Spleen (tissue), 13 donors: ENCODE data around the gene FAM72B. TPM values are rescaled to one million over a fixed set of nuclear protein-coding genes. Genes with fewer than 3 reads are reported as not detected.
"Not testable (repeated sequence)": the region's sequence is repeated elsewhere in the genome, so short reads cannot be mapped to it uniquely, and the experiment has no call there.

Source experiments
- DNase-seq: peaks from one replicate; pipeline ENCODE4 v3.0.0-alpha.2; 2020
- H3K27ac ChIP-seq, 8 donors: fragments of 200-600 bp; sonication (generic) in 7 of 8; 1 replicate in 4 of 8; 2 replicates in 4 of 8; pipeline versions ENCODE4 v1.5.0 to v1.8.0; 2016 to 2021; ENCODE audit warnings: inconsistent platforms in 4 of 8, mild to moderate bottlenecking in 4 of 8, moderate library complexity in 1 of 8
- H3K27me3 ChIP-seq, 7 donors: fragments of 200-600 bp; sonication (generic) in 6 of 7; replicated peaks in 1 of 7; 1 replicate in 4 of 7; 2 replicates in 3 of 7; pipeline versions ENCODE4 v1.5.0 to v1.8.0; 2016 to 2021; ENCODE audit warnings: inconsistent platforms in 3 of 7, mild to moderate bottlenecking in 1 of 7
- H3K36me3 ChIP-seq, 6 donors: fragments of 200-600 bp; sonication (generic) in 5 of 6; 1 replicate in 4 of 6; 2 replicates in 2 of 6; pipeline versions ENCODE4 v1.5.0 to v1.8.0; 2016 to 2021; ENCODE audit warnings: inconsistent platforms in 2 of 6
- H3K4me1 ChIP-seq, 6 donors: fragments of 200-600 bp; sonication (generic) in 5 of 6; 1 replicate in 3 of 6; 2 replicates in 3 of 6; pipeline versions ENCODE4 v1.5.0 to v1.8.0; 2016 to 2021; ENCODE audit warnings: inconsistent platforms in 3 of 6
- H3K4me3 ChIP-seq, 8 donors: fragments of 200-600 bp; sonication (generic) in 7 of 8; 1 replicate in 4 of 8; 2 replicates in 4 of 8; pipeline versions ENCODE4 v1.5.0 to v1.8.0; 2016 to 2021; ENCODE audit warnings: inconsistent platforms in 4 of 8, mild to moderate bottlenecking in 4 of 8, moderate library complexity in 2 of 8
- H3K9me3 ChIP-seq, 8 donors: fragments of 200-600 bp; sonication (generic) in 7 of 8; 1 replicate in 4 of 8; 2 replicates in 4 of 8; pipeline versions ENCODE4 v1.5.0 to v1.8.0; 2016 to 2021; ENCODE audit warnings: inconsistent platforms in 4 of 8
- POLR2A ChIP-seq, 3 donors: fragments of 450-650 bp; IDR thresholded peaks; one replicate each; pipeline ENCODE4 v1.5.1; 2017; ENCODE audit warnings: antibody characterized with exemption in 3 of 3, mild to moderate bottlenecking in 1 of 3
- POLR2AphosphoS5 ChIP-seq, 3 donors: sonication (generic); formaldehyde crosslinking; IDR thresholded peaks; one replicate each; pipeline ENCODE4 v1.5.1; 2017; ENCODE audit warnings: antibody characterized with exemption in 3 of 3
- WGBS, 5 donors: extraction: QIAGEN DNeasy Blood & Tissue Kit in 3 of 5; methylation state at CpG; one replicate each; pipeline versions ENCODE4 v1.1.5 to v1.1.7; 2013 to 2018; 5-methylcytosine and 5-hydroxymethylcytosine counted together
- intact Hi-C: fragments of 100-400 bp; cut with DNase I; formaldehyde crosslinking; loops from one replicate; pipeline ENCODE4 v1.15.0; 2023; ENCODE audit warnings: low total_unique reads
- long read RNA-seq, 2 donors: transcript quantifications; one replicate each; lab custom pipeline, GENCODE V29; 2026
- polyA plus RNA-seq, 3 donors: library from polyadenylated mRNA; stranded (reverse); fragments of 200-250 nt; gene quantifications; one replicate each; pipeline ENCODE4 v1.2.1, GENCODE V29; 2013
- total RNA-seq, 7 donors: library from RNA; depleted of rRNA in 3 of 7; stranded (reverse); fragments of >200 nt in 3 of 7; fragmentation: NEBNext Ultra II Directional in 4 of 7; extraction: Animal tissue kit (Norgen Biotek cat#: 25700) in 4 of 7; gene quantifications; one replicate each; pipeline versions ENCODE4 v1.1.0 to v1.2.1, GENCODE V29; 2016 to 2021
- donor health status: healthy with polysubstance abuse.
- donor health status: DM: no; HTN: no; CAD: no; lungs with moderate emphysema.
- donor health status: DM: no; HTN: no; CAD: no.
- donor health status: Bipolar disorder and iron deficiency.
- donor health status: healthy.
- donor health status: DM: no; HTN: no; CAD: no.
- donor health status: DM: yes; HTN: yes; CAD: no.

The FAM72B gene
- total RNA-seq (1 to 10 TPM; 1.4 to 6.2 (median 2.5) TPM), polyA plus RNA-seq (1 to 10 TPM; 1.5 to 3.8 (median 2.6) TPM)
- long read RNA-seq, donor 1, partial matches to known transcripts: 0 of 2 reads
- long read RNA-seq, donor 1, other reads (novel, unspliced or antisense): 0 of 2 reads
- long read RNA-seq, donor 2, partial matches to known transcripts: 0 of 4 reads
- long read RNA-seq, donor 2, other reads (novel, unspliced or antisense): 0 of 4 reads

DNA sequence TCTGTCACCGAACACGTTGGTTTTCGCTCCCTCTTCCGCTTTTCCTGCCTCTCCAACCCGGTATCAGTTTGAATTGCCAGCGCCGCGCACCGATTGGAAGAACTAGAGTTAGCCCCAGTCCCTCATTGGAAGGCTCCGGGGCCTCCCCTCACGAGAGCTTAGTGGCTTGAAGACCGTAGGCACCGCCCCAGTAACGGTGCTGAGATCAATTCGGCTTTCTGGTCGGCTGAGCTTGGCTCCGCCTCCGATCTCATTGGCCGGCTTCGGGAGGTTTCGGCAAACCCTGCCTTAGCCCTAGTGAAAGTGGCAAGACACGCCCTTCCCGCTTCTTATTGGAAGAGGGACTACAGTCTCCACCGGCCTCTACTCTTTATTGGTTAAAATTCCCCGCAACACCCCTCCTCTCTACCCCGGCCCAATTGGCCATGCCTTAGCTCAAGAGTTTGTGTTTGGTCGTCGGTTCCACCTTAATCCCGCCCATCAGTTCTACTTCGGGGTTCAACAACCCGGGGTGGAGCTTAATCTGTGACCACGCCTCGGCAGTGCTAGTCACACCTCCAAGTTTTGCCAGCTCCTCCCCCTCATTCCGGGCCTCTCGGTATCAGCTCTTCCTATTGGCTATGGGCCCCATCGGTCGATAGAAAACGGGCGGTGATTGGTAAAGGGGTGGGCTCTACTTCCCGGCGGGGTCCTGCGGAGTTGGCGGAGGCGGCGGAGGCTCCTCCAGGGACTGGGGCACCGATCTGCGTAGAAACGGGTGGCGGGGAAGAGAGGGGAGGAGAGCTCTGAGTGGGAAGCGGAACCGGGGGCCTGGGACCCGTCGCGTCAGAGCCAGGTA is at the start of gene FAM72B, which contains the start of gene SRGAP2C:
Gene FAM72B (minus strand): TSS at position 51 of the 838 bp plus-strand sequence. CDS start 851 bp downstream, outside the sequence.
Gene SRGAP2C (plus strand): TSS at position 686 of the 838 bp plus-strand sequence. CDS start 2,472 bp downstream, outside the sequence.
- WGBS, 5 donors: 0 to 2% (median 1%) methylated on average over 21 to 37 of the region's 54 CpGs

DNA sequence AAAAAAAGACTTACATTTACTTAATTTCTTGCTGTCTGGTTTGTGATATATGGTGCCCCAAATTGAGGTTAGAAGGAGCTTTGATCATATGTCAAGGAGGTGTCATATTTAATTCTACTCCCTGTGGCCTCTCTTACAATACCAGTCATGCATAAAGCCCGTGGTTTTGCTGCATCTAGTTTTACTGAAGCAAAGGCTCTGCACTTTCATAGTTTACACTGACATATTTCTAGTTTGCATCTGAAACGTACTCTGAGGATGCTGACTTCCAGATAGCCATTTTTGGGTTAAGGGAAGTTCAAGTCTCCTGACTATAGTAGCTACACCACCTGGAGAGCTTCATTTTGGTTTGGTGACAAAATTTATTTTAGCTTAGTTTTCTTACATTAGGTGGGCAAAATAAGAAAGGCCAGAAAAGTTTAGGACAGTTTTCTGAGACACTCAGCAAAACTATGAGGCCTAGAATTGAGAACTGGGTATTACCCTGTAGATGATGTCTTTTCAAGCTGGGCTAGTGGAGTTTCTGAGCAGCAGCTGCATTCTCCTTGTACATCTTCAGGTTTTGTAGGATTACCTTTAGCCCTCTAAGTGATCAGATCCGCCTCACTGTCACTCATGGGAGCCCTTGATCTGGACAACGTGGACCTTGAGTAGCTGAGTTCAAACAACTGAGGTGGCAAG is 48.4 kb upstream of the FAM72B start:
- H3K9me3 ChIP-seq, H3K4me3 ChIP-seq, H3K36me3 ChIP-seq, intact Hi-C loops, H3K27ac ChIP-seq, H3K4me1 ChIP-seq, H3K27me3 ChIP-seq, DNase-seq: not testable (repeated sequence)
- 40 to 57% (median 45%) methylated on average over 1 to 3 of the region's 4 CpGs for WGBS, 5 donors

More for the DNA sequence above, at the start of gene FAM72B, which contains the start of gene SRGAP2C:
- intact Hi-C loops, H3K27me3 ChIP-seq, H3K9me3 ChIP-seq, H3K36me3 ChIP-seq: not testable (repeated sequence)
- H3K27ac ChIP-seq: peak within 1 kb of the TSS in 6 of 8 donors; percentile 72 to 88 (median 85)
- H3K4me3 ChIP-seq: peak within 1 kb of the TSS in 7 of 8 donors; percentile 28 to 70 (median 47)
- TF ChIP-seq POLR2A (IDR thresholded peaks at IDR 0.05) (peak in 1 of 3 donors; percentile 73), POLR2AphosphoS5 (IDR thresholded peaks at IDR 0.05) (peak; percentile 88 to 91 (median 88))
- H3K4me1 ChIP-seq: peaks cover 0 to 13% (median 0%) of the 10 kb centered on the region in 6 donors
- DNase-seq: peak; percentile 95

DNA sequence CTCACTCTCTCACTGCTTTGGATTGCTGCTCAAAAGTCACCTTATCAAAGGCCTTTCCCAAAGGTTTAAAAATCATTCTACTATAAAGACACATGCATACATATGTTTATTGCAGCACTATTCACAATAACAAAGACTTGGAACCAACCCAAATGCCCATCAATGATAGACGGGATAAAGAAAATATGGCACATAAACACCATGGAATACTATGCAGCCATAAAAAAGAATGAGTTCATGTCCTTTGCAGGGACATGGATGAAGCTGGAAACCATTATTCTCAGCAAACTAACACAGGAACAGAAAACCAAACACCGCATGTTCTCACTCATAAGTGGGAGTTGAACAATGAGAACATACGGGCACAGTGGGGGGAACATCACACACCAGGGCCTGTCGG is 46.5 kb upstream of the FAM72B start:
- intact Hi-C loops, H3K36me3 ChIP-seq, H3K4me1 ChIP-seq, H3K9me3 ChIP-seq, H3K27ac ChIP-seq, H3K27me3 ChIP-seq, DNase-seq, H3K4me3 ChIP-seq: not testable (repeated sequence)
- WGBS, 5 donors: 81 to 89% (median 86%) methylated on average over 1 of the region's 4 CpGs

DNA sequence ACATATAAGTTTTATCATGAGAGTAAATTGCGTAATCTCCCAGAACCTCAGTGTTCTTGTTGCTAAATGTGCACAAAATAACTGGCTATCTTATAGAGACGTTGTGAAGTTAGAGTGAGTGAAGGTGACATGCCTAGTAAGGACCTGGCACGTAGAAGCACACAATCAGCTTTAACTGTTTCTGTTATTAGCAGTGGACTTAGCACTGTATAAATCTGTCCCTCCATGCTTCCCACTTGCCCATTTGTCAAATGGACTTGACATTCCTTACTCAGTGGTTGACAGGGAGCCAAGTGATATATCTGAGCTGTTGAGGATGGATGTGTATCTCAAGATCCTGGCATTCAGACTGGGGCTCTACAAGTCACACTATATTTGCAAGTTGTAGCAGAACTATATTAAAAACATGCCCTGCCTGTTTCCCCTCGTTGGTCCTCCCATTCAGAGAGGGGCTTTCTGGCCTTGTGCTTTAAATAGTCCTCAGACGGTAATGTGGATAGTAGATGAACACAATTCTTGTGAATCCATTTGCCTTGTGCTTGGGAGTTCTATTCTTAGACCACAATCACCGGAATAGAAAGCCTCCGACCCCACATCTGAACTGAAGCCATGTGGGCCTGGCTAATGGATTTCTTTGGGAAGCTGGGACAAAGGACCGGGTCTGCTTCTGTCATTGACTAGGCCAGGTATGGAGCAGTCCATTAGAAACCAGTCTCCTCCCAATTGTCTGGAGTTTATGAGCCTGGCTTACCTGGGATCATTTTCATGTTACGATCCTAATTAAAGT is 43.6 kb upstream of the FAM72B start:
- H3K9me3 ChIP-seq, H3K4me1 ChIP-seq, H3K36me3 ChIP-seq, DNase-seq, H3K27me3 ChIP-seq, intact Hi-C loops, H3K4me3 ChIP-seq, H3K27ac ChIP-seq: not testable (repeated sequence)
- WGBS, 5 donors: 64 to 100% (median 80%) methylated on average over 1 to 4 of the region's 9 CpGs

DNA sequence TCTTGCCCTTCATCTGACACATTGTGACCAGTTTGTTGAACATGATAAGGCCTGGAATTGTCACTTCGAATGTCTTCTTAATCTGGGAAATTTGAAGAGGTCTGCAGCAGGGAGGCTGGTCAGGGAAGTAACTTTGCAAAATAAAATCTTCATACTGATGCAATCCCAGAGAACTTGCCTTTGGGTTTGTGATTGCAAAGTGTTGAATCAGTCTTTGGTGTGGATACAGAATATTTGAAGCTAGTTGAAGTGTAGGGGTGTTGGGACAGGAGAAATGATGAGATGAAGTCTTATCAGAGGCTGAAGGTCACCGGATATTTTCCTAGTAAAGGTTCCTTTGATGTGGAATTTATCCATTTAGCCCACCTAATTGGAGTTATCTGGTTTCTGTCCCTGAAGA is 42.8 kb upstream of the FAM72B start:
- H3K9me3 ChIP-seq, intact Hi-C loops, H3K4me1 ChIP-seq, DNase-seq, H3K27me3 ChIP-seq, H3K27ac ChIP-seq, H3K4me3 ChIP-seq, H3K36me3 ChIP-seq: not testable (repeated sequence)
- WGBS, 5 donors: 50 to 100% (median 87%) methylated on average over 1 of the region's 2 CpGs; no CpG with 5 or more reads in 2 of the 5 donors

DNA sequence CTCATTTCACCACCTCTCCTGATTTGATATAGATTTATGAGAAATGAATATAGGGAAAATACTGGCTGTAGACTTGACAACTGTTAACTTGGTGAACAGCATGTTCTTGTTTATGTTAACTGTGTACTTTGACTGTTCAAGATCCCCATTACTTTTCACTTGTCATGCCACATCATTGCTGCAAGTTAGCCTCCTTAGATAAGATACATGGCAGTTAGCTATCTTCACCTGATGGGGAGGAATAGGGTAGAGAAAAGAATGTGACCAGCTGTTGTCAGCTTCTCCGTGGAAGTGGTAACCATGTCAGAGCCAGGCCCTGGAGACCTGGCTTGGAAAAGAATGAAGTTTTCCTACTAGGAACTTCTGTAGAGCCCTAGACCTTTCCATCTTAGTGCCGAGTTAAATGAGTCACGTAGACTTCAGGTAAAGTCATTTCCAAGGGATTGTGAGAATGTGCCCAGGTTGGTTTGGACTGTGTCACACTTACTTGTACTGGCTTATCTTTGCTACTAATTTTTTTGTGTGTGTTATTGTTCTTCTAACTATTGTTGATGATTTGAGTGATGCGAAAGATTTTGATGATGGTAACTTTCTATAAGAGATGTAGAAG is 42.3 kb upstream of the FAM72B start:
- H3K27me3 ChIP-seq, H3K4me3 ChIP-seq, H3K27ac ChIP-seq, DNase-seq, H3K9me3 ChIP-seq, intact Hi-C loops, H3K4me1 ChIP-seq, H3K36me3 ChIP-seq: not testable (repeated sequence)
- WGBS, 5 donors: 89 to 100% (median 100%) methylated on average over 2 of the region's 4 CpGs

DNA sequence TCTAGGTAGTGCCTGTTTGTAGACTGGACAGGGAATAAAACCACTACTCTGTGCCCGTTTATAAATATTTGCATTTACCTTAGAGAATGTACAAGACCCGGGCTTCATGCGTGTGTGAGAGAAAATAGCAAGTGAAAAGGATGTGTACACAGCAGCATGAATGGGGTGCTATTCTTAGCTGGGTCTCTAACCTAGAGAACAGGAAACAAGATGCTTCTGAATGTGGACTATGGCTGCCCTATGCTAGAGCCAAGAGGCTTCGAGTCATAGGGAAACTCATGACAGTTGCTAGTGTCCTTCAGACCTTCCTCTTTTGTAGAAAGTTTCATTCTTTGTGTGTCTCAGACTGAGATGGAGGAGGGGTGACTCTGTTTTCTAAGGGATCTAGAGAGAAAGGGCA is 40.6 kb upstream of the FAM72B start:
- WGBS, 5 donors: 18 to 39% (median 24%) methylated on average over 3 of the region's 4 CpGs; no CpG with 5 or more reads in 1 of the 5 donors
- intact Hi-C loops: not testable (repeated sequence)

DNA sequence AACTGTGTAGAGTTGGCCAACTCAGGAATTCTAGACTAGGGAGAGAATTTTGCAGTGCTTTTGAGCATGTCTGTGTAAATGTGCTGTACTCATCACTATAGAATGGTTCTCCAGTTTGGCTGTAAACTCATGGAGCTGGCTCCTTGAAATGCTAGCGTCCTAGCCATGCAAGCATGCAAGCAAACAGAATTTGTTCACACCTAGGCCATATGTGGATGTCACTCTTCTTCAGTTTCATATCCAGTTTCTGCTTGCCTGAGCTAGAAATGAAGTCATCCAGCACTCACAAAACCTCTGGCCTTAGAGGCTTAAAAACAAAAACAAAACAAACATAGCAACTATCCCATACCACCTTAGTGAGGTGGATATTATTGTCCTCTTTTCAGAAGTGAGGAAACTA is 37.6 kb upstream of the FAM72B start:
- H3K4me1 ChIP-seq, DNase-seq, H3K4me3 ChIP-seq, H3K27ac ChIP-seq, intact Hi-C loops, H3K27me3 ChIP-seq, H3K9me3 ChIP-seq, H3K36me3 ChIP-seq: not testable (repeated sequence)
- 43 to 92% (median 77%) methylated on average over 1 of the region's 1 CpG for WGBS, 5 donors

More for the DNA sequence above, 40.6 kb upstream of the FAM72B start:
- DNase-seq, H3K27me3 ChIP-seq, H3K27ac ChIP-seq, H3K4me1 ChIP-seq, H3K36me3 ChIP-seq, H3K9me3 ChIP-seq, H3K4me3 ChIP-seq: not testable (repeated sequence)

DNA sequence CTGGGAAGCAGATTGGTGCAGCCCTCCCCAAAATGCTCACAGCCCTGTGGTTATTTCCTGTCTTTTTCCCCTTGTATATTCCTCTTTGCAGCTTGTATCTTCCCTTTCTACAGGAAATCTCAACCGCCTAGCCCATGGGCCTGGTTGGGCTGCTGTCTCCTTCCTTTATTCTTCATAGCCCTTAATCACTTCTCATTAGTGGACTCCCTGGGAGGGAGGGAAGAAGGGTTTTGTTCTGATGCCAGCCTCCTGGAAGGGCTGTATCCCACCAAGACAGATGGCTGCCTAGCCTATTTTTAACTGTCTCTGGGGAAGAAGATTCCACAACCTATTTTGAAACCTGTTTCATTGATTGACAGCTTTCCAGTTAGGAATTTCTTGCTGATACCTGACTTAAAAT is 32.5 kb upstream of the FAM72B start:
- H3K4me1 ChIP-seq, H3K4me3 ChIP-seq, H3K36me3 ChIP-seq, intact Hi-C loops, H3K27me3 ChIP-seq, DNase-seq, H3K9me3 ChIP-seq, H3K27ac ChIP-seq: not testable (repeated sequence)
- WGBS, 5 donors: no CpG with 5 or more reads among the region's 1 CpG
